ENCODE results near the gene C3orf20. TPM values are rescaled to one million over a fixed set of nuclear protein-coding genes. Genes with fewer than 3 reads are reported as not detected.

Gene C3orf20
- total RNA-seq, 2 experiments from 2014 or later: 0.20 to 0.23 TPM

- H3K4me3 Mint-ChIP-seq: no peak overlapping the region
- no peak for TF ChIP-seq CTCF (IDR thresholded peaks at IDR 0.05)
- no peaks in the 10 kb centered on the region for H3K36me3 Mint-ChIP-seq (ENCODE audit: low read depth)
- ChIA-PET POLR2A (no interaction called here), CTCF (no interaction called here)
- H3K9me3 Mint-ChIP-seq: no peaks in the 10 kb centered on the region
- intact Hi-C loops (cut with micrococcal nuclease): no loop called here
- H3K27ac Mint-ChIP-seq: no peak overlapping the region
- H3K4me1 Mint-ChIP-seq (ENCODE audit: low read depth): no peaks in the 10 kb centered on the region
- peaks cover 5% of the 10 kb centered on the region for H3K27me3 Mint-ChIP-seq
- ATAC-seq: no peak
- DNase-seq: no peak
These were observed 110.5 kb downstream of the C3orf20 start for GRCh38 chr3:14785207-14786155.

- no peak for ATAC-seq
- intact Hi-C loops (cut with micrococcal nuclease): no loop called here
These were observed 111.4 kb downstream of the C3orf20 start for GRCh38 chr3:14786369-14786768.

GRCh38 chr3:14787630-14788029 lies 112.7 kb downstream of the C3orf20 start:
- Mint-ChIP-seq H3K27me3 (peaks cover 14% of the 10 kb centered on the region), H3K9me3 (no peaks in the 10 kb centered on the region), H3K4me3 (no peak overlapping the region), H3K27ac (no peak overlapping the region), H3K4me1 (ENCODE audit: low read depth) (no peaks in the 10 kb centered on the region), H3K36me3 (ENCODE audit: low read depth) (no peaks in the 10 kb centered on the region)
- CTCF ChIA-PET: interaction anchor here (1.0 to 1.2 kb wide), 2 partner anchors 27 to 134 kb away, joined by 3 to 4 read pairs; no protein-coding TSS in a partner anchor
- POLR2A ChIA-PET: no interaction called here
- no peak for DNase-seq
- intact Hi-C loops (cut with micrococcal nuclease): no loop called here
- TF ChIP-seq CTCF (IDR thresholded peaks at IDR 0.05): no peak
- no peak for ATAC-seq

More at GRCh38 chr3:14786369-14786768, 111.4 kb downstream of the C3orf20 start:
- H3K36me3 Mint-ChIP-seq (ENCODE audit: low read depth): no peaks in the 10 kb centered on the region
- ChIA-PET CTCF (no interaction called here), POLR2A (no interaction called here)
- TF ChIP-seq CTCF (IDR thresholded peaks at IDR 0.05): no peak
- DNase-seq: no peak
- peaks cover 12% of the 10 kb centered on the region for H3K27me3 Mint-ChIP-seq
- no peak overlapping the region for H3K27ac Mint-ChIP-seq
- H3K4me1 Mint-ChIP-seq (ENCODE audit: low read depth): no peaks in the 10 kb centered on the region
- H3K4me3 Mint-ChIP-seq: no peak overlapping the region
- H3K9me3 Mint-ChIP-seq: no peaks in the 10 kb centered on the region

- ATAC-seq (no peak), DNase-seq (no peak)
- Mint-ChIP-seq H3K9me3 (no peaks in the 10 kb centered on the region), H3K27me3 (peaks cover 17% of the 10 kb centered on the region), H3K4me1 (ENCODE audit: low read depth) (no peaks in the 10 kb centered on the region), H3K27ac (no peak overlapping the region), H3K4me3 (no peak overlapping the region), H3K36me3 (ENCODE audit: low read depth) (no peaks in the 10 kb centered on the region)
- ChIA-PET POLR2A (no interaction called here), CTCF (interaction anchor here (1.0 to 6.3 kb wide), 2 partner anchors 9 to 133 kb away, joined by 3 to 53 read pairs; no protein-coding TSS in a partner anchor)
- intact Hi-C loops (cut with micrococcal nuclease): no loop called here
- TF ChIP-seq CTCF (IDR thresholded peaks at IDR 0.05): no peak
These were observed 113.7 kb downstream of the C3orf20 start for GRCh38 chr3:14788644-14789043.

GRCh38 chr3:14789221-14789620 lies 114.3 kb downstream of the C3orf20 start:
- Mint-ChIP-seq H3K4me3 (no peak overlapping the region), H3K36me3 (ENCODE audit: low read depth) (no peaks in the 10 kb centered on the region), H3K27ac (no peak overlapping the region), H3K4me1 (ENCODE audit: low read depth) (no peaks in the 10 kb centered on the region), H3K9me3 (no peaks in the 10 kb centered on the region), H3K27me3 (peaks cover 17% of the 10 kb centered on the region)
- no peak for TF ChIP-seq CTCF (IDR thresholded peaks at IDR 0.05)
- ChIA-PET POLR2A (no interaction called here), CTCF (interaction anchor here (1.0 to 6.3 kb wide), 2 partner anchors 9 to 133 kb away, joined by 3 to 53 read pairs; no protein-coding TSS in a partner anchor)
- ATAC-seq (no peak), DNase-seq (no peak)
- intact Hi-C loops (cut with micrococcal nuclease): no loop called here

Data from activated CD8-positive, alpha-beta T cell treated with anti-CD3 and anti-CD28 coated beads for 36 hours (primary cell).